ENCODE results near the gene TMEM106A. TPM values are rescaled to one million over a fixed set of nuclear protein-coding genes. Genes with fewer than 3 reads are reported as not detected.
A peak's percentile ranks its signal among the peaks of the same experiment; 100 is the strongest.

TMEM106A gene
- total and polyA plus RNA-seq, 2 of the 13 experiments (the other 11 are each of a cell fraction or from before 2014, with no cell fraction given), result 16.9 to 35.9 TPM

DNA sequence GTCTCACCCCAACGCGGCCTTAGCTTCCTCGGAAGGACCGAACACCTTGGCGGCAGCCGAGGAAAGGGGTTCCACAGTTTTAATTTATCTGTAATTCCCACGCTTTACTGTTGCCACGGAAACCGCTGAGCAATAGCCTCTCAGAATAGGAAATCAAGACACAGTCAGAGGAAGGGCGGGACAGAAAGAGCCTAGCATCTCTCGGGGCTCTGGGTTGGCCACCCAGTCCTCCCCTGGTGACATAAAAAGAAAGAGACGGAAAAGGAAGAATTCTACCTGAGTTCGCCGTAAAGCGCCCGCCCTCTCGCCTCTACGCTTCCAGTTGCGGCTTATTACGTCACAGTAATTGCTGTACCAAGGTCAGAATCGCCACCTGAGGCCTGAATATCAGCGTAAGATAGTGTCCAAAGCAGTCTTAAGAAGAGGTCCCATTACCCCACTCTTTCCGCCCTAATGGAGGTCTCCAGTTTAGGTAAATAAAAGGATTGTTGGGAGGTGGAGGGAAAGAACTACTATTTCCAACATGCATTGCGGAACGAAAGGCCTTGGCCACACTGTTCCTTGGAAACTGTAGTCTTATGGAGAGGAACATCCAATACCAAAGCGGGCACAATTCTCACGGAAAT is 41.4 kb upstream of the TMEM106A start (continued):
- TF ChIP-seq JARID2 (CRISPR knock-in tag; IDR thresholded peaks at IDR 0.05; ENCODE audit: insufficient replicate concordance), result no peak
- TF ChIP-seq U2AF1 (optimal IDR thresholded peaks at IDR 0.05; ENCODE audit: low read depth, low read length), result no peak
- TF ChIP-seq ZNF552 (CRISPR knock-in tag; IDR thresholded peaks at IDR 0.05; ENCODE audit: borderline replicate concordance), result no peak
- 0 out of 2 replicates have a peak, but pooled peaks have one; percentile 13 for TF ChIP-seq KDM3A (CRISPR knock-in tag; IDR thresholded peaks at IDR 0.05; ENCODE audit: low read depth)
- TF ChIP-seq, protein P1, sequence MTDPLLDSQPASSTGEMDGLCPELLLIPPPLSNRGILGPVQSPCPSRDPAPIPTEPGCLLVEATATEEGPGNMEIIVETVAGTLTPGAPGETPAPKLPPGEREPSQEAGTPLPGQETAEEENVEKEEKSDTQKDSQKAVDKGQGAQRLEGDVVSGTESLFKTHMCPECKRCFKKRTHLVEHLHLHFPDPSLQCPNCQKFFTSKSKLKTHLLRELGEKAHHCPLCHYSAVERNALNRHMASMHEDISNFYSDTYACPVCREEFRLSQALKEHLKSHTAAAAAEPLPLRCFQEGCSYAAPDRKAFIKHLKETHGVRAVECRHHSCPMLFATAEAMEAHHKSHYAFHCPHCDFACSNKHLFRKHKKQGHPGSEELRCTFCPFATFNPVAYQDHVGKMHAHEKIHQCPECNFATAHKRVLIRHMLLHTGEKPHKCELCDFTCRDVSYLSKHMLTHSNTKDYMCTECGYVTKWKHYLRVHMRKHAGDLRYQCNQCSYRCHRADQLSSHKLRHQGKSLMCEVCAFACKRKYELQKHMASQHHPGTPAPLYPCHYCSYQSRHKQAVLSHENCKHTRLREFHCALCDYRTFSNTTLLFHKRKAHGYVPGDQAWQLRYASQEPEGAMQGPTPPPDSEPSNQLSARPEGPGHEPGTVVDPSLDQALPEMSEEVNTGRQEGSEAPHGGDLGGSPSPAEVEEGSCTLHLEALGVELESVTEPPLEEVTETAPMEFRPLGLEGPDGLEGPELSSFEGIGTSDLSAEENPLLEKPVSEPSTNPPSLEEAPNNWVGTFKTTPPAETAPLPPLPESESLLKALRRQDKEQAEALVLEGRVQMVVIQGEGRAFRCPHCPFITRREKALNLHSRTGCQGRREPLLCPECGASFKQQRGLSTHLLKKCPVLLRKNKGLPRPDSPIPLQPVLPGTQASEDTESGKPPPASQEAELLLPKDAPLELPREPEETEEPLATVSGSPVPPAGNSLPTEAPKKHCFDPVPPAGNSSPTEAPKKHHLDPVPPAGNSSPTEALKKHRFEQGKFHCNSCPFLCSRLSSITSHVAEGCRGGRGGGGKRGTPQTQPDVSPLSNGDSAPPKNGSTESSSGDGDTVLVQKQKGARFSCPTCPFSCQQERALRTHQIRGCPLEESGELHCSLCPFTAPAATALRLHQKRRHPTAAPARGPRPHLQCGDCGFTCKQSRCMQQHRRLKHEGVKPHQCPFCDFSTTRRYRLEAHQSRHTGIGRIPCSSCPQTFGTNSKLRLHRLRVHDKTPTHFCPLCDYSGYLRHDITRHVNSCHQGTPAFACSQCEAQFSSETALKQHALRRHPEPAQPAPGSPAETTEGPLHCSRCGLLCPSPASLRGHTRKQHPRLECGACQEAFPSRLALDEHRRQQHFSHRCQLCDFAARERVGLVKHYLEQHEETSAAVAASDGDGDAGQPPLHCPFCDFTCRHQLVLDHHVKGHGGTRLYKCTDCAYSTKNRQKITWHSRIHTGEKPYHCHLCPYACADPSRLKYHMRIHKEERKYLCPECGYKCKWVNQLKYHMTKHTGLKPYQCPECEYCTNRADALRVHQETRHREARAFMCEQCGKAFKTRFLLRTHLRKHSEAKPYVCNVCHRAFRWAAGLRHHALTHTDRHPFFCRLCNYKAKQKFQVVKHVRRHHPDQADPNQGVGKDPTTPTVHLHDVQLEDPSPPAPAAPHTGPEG (CRISPR knock-in tag; IDR thresholded peaks at IDR 0.05), result no peak
- TF ChIP-seq SRSF1 (optimal IDR thresholded peaks at IDR 0.05; ENCODE audit: low read depth, low read length), result no peak
- TF ChIP-seq, protein P2, sequence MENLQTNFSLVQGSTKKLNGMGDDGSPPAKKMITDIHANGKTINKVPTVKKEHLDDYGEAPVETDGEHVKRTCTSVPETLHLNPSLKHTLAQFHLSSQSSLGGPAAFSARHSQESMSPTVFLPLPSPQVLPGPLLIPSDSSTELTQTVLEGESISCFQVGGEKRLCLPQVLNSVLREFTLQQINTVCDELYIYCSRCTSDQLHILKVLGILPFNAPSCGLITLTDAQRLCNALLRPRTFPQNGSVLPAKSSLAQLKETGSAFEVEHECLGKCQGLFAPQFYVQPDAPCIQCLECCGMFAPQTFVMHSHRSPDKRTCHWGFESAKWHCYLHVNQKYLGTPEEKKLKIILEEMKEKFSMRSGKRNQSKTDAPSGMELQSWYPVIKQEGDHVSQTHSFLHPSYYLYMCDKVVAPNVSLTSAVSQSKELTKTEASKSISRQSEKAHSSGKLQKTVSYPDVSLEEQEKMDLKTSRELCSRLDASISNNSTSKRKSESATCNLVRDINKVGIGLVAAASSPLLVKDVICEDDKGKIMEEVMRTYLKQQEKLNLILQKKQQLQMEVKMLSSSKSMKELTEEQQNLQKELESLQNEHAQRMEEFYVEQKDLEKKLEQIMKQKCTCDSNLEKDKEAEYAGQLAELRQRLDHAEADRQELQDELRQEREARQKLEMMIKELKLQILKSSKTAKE (CRISPR knock-in tag; IDR thresholded peaks at IDR 0.05; ENCODE audit: borderline replicate concordance), result no peak
- TF ChIP-seq, protein P3, sequence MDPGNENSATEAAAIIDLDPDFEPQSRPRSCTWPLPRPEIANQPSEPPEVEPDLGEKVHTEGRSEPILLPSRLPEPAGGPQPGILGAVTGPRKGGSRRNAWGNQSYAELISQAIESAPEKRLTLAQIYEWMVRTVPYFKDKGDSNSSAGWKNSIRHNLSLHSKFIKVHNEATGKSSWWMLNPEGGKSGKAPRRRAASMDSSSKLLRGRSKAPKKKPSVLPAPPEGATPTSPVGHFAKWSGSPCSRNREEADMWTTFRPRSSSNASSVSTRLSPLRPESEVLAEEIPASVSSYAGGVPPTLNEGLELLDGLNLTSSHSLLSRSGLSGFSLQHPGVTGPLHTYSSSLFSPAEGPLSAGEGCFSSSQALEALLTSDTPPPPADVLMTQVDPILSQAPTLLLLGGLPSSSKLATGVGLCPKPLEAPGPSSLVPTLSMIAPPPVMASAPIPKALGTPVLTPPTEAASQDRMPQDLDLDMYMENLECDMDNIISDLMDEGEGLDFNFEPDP (CRISPR knock-in tag; conservative IDR thresholded peaks at IDR 0.05), result no peak
- no peak for TF ChIP-seq ZNF766 (CRISPR knock-in tag; IDR thresholded peaks at IDR 0.05; ENCODE audit: borderline replicate concordance)
- TF ChIP-seq, protein P4, sequence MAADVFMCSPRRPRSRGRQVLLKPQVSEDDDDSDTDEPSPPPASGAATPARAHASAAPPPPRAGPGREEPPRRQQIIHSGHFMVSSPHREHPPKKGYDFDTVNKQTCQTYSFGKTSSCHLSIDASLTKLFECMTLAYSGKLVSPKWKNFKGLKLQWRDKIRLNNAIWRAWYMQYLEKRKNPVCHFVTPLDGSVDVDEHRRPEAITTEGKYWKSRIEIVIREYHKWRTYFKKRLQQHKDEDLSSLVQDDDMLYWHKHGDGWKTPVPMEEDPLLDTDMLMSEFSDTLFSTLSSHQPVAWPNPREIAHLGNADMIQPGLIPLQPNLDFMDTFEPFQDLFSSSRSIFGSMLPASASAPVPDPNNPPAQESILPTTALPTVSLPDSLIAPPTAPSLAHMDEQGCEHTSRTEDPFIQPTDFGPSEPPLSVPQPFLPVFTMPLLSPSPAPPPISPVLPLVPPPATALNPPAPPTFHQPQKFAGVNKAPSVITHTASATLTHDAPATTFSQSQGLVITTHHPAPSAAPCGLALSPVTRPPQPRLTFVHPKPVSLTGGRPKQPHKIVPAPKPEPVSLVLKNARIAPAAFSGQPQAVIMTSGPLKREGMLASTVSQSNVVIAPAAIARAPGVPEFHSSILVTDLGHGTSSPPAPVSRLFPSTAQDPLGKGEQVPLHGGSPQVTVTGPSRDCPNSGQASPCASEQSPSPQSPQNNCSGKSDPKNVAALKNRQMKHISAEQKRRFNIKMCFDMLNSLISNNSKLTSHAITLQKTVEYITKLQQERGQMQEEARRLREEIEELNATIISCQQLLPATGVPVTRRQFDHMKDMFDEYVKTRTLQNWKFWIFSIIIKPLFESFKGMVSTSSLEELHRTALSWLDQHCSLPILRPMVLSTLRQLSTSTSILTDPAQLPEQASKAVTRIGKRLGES (CRISPR knock-in tag; IDR thresholded peaks at IDR 0.05; ENCODE audit: borderline replicate concordance), result no peak
- TF ChIP-seq, protein P5, sequence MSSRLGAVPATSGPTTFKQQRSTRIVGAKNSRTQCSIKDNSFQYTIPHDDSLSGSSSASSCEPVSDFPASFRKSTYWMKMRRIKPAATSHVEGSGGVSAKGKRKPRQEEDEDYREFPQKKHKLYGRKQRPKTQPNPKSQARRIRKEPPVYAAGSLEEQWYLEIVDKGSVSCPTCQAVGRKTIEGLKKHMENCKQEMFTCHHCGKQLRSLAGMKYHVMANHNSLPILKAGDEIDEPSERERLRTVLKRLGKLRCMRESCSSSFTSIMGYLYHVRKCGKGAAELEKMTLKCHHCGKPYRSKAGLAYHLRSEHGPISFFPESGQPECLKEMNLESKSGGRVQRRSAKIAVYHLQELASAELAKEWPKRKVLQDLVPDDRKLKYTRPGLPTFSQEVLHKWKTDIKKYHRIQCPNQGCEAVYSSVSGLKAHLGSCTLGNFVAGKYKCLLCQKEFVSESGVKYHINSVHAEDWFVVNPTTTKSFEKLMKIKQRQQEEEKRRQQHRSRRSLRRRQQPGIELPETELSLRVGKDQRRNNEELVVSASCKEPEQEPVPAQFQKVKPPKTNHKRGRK (CRISPR knock-in tag; IDR thresholded peaks at IDR 0.05), result no peak
- TF ChIP-seq POLR2A (IDR thresholded peaks at IDR 0.05; ENCODE audit: insufficient read depth in 1 of 2, low read depth in 2 of 2, low read length in 2 of 2), result peak in 1 of 2 experiments; percentile 23; a peak in 1 of 4 replicates
- no peak for TF ChIP-seq ADNP (CRISPR knock-in tag; IDR thresholded peaks at IDR 0.05)
- no peak for TF ChIP-seq SOX6 (IDR thresholded peaks at IDR 0.05)
- no peak for TF ChIP-seq SOX6 (CRISPR knock-in tag; IDR thresholded peaks at IDR 0.05)

All from HepG2 (cell line).